ENCODE results near the gene DYTN. TPM values are rescaled to one million over a fixed set of nuclear protein-coding genes. Genes with fewer than 3 reads are reported as not detected.

DYTN gene
- polyA plus RNA-seq, 3 donors = not detected

GRCh38 chr2:206611191-206611590 lies 107.0 kb downstream of the DYTN start:
- Histone ChIP-seq H4K20me1 (ENCODE audit: insufficient read depth, low read length) (no peaks in the 10 kb centered on the region), H3K27me3 (ENCODE audit: control insufficient read depth in 2 of 2, insufficient read depth in 2 of 2, low read length in 2 of 2) (no peaks in the 10 kb centered on the region), H3K9me3 (replicated peaks in 1 of 2; ENCODE audit: control insufficient read depth in 1 of 2, insufficient read depth in 1 of 2, low read length in 2 of 2) (no peaks in the 10 kb centered on the region), H3K79me2 (ENCODE audit: insufficient read depth, low read length) (no peaks in the 10 kb centered on the region), H3K4me3 (replicated peaks in 1 of 3; ENCODE audit: low read depth in 2 of 3, low read length in 3 of 3) (no peak overlapping the region), H3K36me3 (replicated peaks in 1 of 2; ENCODE audit: control insufficient read depth in 1 of 2, insufficient read depth in 2 of 2, low read length in 2 of 2) (no peaks in the 10 kb centered on the region), H3K27ac (ENCODE audit: low read depth in 1 of 2, low read length in 2 of 2) (no peak overlapping the region), H3K4me1 (ENCODE audit: control insufficient read depth in 1 of 2, insufficient read depth in 2 of 2, low read length in 2 of 2) (peaks cover 0 to 5% of the 10 kb centered on the region in 2 donors), H3K9ac (ENCODE audit: insufficient read depth, low read length, poor library complexity, severe bottlenecking) (no peak overlapping the region), H2AFZ (ENCODE audit: insufficient read depth, low read depth, low read length, poor library complexity, severe bottlenecking) (no peak overlapping the region), H3K4me2 (replicated peaks; ENCODE audit: extremely low read depth, low read length, poor library complexity, severe bottlenecking) (no peak overlapping the region)
- no peak for TF ChIP-seq CTCF (IDR thresholded peaks at IDR 0.05)
- H3K36me3 Mint-ChIP-seq = no peaks in the 10 kb centered on the region
- no peak for DNase-seq
- peaks cover 1 to 2% (median 2%) of the 10 kb centered on the region in 3 donors for H3K27me3 Mint-ChIP-seq (ENCODE audit: low read depth in 3 of 3)
- no peak overlapping the region for H3K27ac Mint-ChIP-seq
- intact Hi-C loops (cut with micrococcal nuclease) = no loop called here
- WGBS (ENCODE audit: insufficient coverage) = 100% methylated on average over 1 of the region's 6 CpGs
- H3K4me1 Mint-ChIP-seq = peaks cover 7% of the 10 kb centered on the region
- H3K4me3 Mint-ChIP-seq = no peak overlapping the region
- H3K9me3 Mint-ChIP-seq = peaks cover 0 to 8% (median 0%) of the 10 kb centered on the region in 7 donors

GRCh38 chr2:206610451-206610850 lies 107.7 kb downstream of the DYTN start:
- Histone ChIP-seq H3K79me2 (ENCODE audit: insufficient read depth, low read length) (no peaks in the 10 kb centered on the region), H3K4me2 (replicated peaks; ENCODE audit: extremely low read depth, low read length, poor library complexity, severe bottlenecking) (no peak overlapping the region), H3K4me1 (ENCODE audit: control insufficient read depth in 1 of 2, insufficient read depth in 2 of 2, low read length in 2 of 2) (peaks cover 0 to 5% of the 10 kb centered on the region in 2 donors), H3K9ac (ENCODE audit: insufficient read depth, low read length, poor library complexity, severe bottlenecking) (no peak overlapping the region), H3K9me3 (replicated peaks in 1 of 2; ENCODE audit: control insufficient read depth in 1 of 2, insufficient read depth in 1 of 2, low read length in 2 of 2) (no peaks in the 10 kb centered on the region), H2AFZ (ENCODE audit: insufficient read depth, low read depth, low read length, poor library complexity, severe bottlenecking) (no peak overlapping the region), H4K20me1 (ENCODE audit: insufficient read depth, low read length) (no peaks in the 10 kb centered on the region), H3K36me3 (replicated peaks in 1 of 2; ENCODE audit: control insufficient read depth in 1 of 2, insufficient read depth in 2 of 2, low read length in 2 of 2) (no peaks in the 10 kb centered on the region), H3K4me3 (replicated peaks in 1 of 3; ENCODE audit: low read depth in 2 of 3, low read length in 3 of 3) (no peak overlapping the region), H3K27me3 (ENCODE audit: control insufficient read depth in 2 of 2, insufficient read depth in 2 of 2, low read length in 2 of 2) (no peaks in the 10 kb centered on the region), H3K27ac (ENCODE audit: low read depth in 1 of 2, low read length in 2 of 2) (no peak overlapping the region)
- intact Hi-C loops (cut with micrococcal nuclease) = no loop called here
- no peak overlapping the region for H3K4me3 Mint-ChIP-seq
- no peaks in the 10 kb centered on the region for H3K36me3 Mint-ChIP-seq
- no peak for DNase-seq
- peaks cover 1 to 3% (median 2%) of the 10 kb centered on the region in 3 donors for H3K27me3 Mint-ChIP-seq (ENCODE audit: low read depth in 3 of 3)
- no CpG with 5 or more reads among the region's 1 CpG for WGBS (ENCODE audit: insufficient coverage)
- H3K9me3 Mint-ChIP-seq = peaks cover 0 to 7% (median 0%) of the 10 kb centered on the region in 7 donors
- H3K27ac Mint-ChIP-seq = no peak overlapping the region
- peaks cover 7% of the 10 kb centered on the region for H3K4me1 Mint-ChIP-seq
- no peak for TF ChIP-seq CTCF (IDR thresholded peaks at IDR 0.05)
